ENCODE measurements around the gene ZACN. TPM values are rescaled to one million over a fixed set of nuclear protein-coding genes. Genes with fewer than 3 reads are reported as not detected.
"Not testable (repeated sequence)": the region's sequence is repeated elsewhere in the genome, so short reads cannot be mapped to it uniquely, and the experiment has no call there.

The ZACN gene
- total RNA-seq, 2 donors from 2014 or later, result not detected

- no peak overlapping the region for H3K4me3 ChIP-seq
- no peak for DNase-seq (ENCODE audit: low spot score)
- no peaks in the 10 kb centered on the region for H3K27me3 ChIP-seq
- H3K27ac ChIP-seq, result no peak overlapping the region
- H3K36me3 ChIP-seq, result peaks cover 75% of the 10 kb centered on the region
- no peak for TF ChIP-seq CTCF (IDR thresholded peaks at IDR 0.05)
- H3K9me3 ChIP-seq, result no peaks in the 10 kb centered on the region
- H3K4me1 ChIP-seq, result peaks cover 0 to 8% of the 10 kb centered on the region in 2 donors
These were observed 27.4 kb upstream of the ZACN start for GRCh38 chr17:76051561-76051960.

- Histone ChIP-seq H3K4me1 (peaks cover 0 to 8% of the 10 kb centered on the region in 2 donors), H3K27ac (no peak overlapping the region), H3K4me3 (no peak overlapping the region), H3K27me3 (no peaks in the 10 kb centered on the region), H3K36me3 (peaks cover 75% of the 10 kb centered on the region), H3K9me3 (no peaks in the 10 kb centered on the region)
- DNase-seq (ENCODE audit: low spot score), result no peak
- TF ChIP-seq CTCF (IDR thresholded peaks at IDR 0.05), result no peak
These were observed 25.5 kb upstream of the ZACN start for GRCh38 chr17:76053246-76054111.

DNA sequence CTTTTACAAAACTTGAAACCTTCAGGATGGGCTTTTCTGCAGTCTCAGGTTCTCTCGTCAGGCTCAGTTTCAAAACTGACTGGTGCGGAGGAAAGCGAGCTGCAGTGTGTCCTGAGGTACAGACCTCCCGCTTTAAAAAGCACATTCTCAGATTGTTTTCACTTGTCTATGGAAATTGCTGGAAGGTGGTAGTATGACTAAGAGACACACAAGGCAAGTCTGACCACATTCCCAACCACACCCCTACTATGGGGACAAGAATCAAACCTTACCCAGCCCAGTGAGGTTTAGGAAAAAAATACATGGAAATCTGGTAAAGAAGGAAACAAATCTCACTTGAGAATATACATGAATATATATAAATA is 24.9 kb upstream of the ZACN start:
- no peak for TF ChIP-seq CTCF (IDR thresholded peaks at IDR 0.05)
- Histone ChIP-seq H3K27ac (no peak overlapping the region), H3K4me1 (peaks cover 0 to 8% of the 10 kb centered on the region in 2 donors), H3K36me3 (peaks cover 76% of the 10 kb centered on the region), H3K9me3 (no peaks in the 10 kb centered on the region), H3K27me3 (no peaks in the 10 kb centered on the region), H3K4me3 (no peak overlapping the region)
- DNase-seq (ENCODE audit: low spot score), result no peak

- Histone ChIP-seq H3K27me3 (no peaks in the 10 kb centered on the region), H3K9me3 (no peaks in the 10 kb centered on the region), H3K27ac (no peak overlapping the region), H3K4me1 (peaks cover 0 to 8% of the 10 kb centered on the region in 2 donors), H3K36me3 (peaks cover 85% of the 10 kb centered on the region), H3K4me3 (no peak overlapping the region)
- no peak for DNase-seq (ENCODE audit: low spot score)
- TF ChIP-seq CTCF (IDR thresholded peaks at IDR 0.05), result no peak
These were observed 22.1 kb upstream of the ZACN start for GRCh38 chr17:76056882-76057281.

DNA sequence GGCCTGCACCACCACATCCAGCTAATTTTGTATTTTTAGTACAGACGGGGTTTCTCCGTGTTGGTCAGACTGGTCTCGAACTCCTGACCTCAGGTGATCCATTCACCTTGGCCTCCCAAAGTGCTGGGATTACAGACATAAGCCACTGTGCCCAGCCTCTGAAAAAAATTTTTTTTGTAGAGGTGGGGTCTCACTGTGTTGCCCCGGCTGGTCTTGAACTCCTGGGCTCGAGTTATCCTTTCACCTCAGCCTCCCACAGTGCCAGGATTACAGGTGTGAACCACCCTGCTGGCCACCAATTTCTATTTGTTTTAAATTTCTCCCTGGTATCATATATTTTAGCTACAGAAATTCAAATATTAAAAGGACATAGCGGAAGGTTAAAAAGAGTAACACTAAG is 20.7 kb upstream of the ZACN start:
- not testable (repeated sequence) for H3K4me3 ChIP-seq; H3K27me3 ChIP-seq; H3K9me3 ChIP-seq; DNase-seq (ENCODE audit: low spot score); H3K27ac ChIP-seq; H3K4me1 ChIP-seq
- H3K36me3 ChIP-seq, result peaks cover 92% of the 10 kb centered on the region

- no peak for TF ChIP-seq CTCF (IDR thresholded peaks at IDR 0.05)
- no peak for DNase-seq (ENCODE audit: low spot score)
- Histone ChIP-seq H3K4me3 (no peak overlapping the region), H3K36me3 (peaks cover 89% of the 10 kb centered on the region), H3K9me3 (no peaks in the 10 kb centered on the region), H3K27ac (no peak overlapping the region), H3K4me1 (no peaks in the 10 kb centered on the region), H3K27me3 (no peaks in the 10 kb centered on the region)
These were observed 15.0 kb upstream of the ZACN start for GRCh38 chr17:76063875-76064546.
